ENCODE results near the gene TRIM29. TPM values are rescaled to one million over a fixed set of nuclear protein-coding genes. Genes with fewer than 3 reads are reported as not detected.
A peak's percentile ranks its signal among the peaks of the same experiment; 100 is the strongest.
"Not testable (repeated sequence)": the region's sequence is repeated elsewhere in the genome, so short reads cannot be mapped to it uniquely, and the experiment has no call there.

The TRIM29 gene
- total RNA-seq, 1 donor from 2014 or later, result 0.11 TPM

DNA sequence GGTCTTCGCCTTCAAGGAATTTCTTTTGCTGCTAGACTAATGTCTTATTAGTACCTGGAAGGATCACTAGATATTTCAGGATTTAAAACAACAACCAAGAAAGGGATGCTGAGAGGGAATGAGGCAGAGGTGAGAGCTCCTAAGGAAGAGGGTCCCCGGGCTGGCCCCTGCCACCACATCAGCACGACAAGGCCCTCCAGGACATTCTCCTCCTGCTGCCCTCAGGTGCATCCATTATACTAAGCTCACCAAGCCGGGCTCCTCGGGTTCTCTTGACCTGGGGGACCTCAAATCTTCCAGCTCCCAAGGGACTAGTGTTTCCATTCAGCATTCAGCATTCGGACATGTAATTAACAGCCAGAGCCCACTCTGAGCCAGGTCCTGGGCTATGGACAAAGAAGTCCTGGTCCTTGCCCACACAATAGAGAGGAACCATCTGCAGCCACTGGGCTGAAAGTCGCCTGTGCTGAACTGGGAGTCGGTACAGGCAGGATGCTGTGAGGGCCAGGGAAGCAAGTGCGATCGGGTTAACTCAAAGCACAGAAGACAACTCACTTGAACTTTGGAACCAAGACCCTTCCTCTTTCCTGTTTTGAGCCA lies 43.6 kb upstream of the TRIM29 start:
- no peak for DNase-seq (ENCODE audit: low spot score)
- H3K9me3 ChIP-seq (ENCODE audit: low read depth), result no peaks in the 10 kb centered on the region
- peak overlapping the region; percentile 93 for H3K27ac Mint-ChIP-seq
- H3K4me1 ChIP-seq, result peaks cover 51% of the 10 kb centered on the region
- H2AFZ ChIP-seq (replicated peaks), result no peak overlapping the region
- H3F3A ChIP-seq (ENCODE audit: low read depth), result peaks cover 14% of the 10 kb centered on the region
- H3K9me3 Mint-ChIP-seq, result no peaks in the 10 kb centered on the region
- no peak overlapping the region for H3K27ac ChIP-seq
- TF ChIP-seq EZH2phosphoT487 (IDR thresholded peaks at IDR 0.05) (no peak), EZH2 (IDR thresholded peaks at IDR 0.05) (no peak)
- TF ChIP-seq, protein P1, sequence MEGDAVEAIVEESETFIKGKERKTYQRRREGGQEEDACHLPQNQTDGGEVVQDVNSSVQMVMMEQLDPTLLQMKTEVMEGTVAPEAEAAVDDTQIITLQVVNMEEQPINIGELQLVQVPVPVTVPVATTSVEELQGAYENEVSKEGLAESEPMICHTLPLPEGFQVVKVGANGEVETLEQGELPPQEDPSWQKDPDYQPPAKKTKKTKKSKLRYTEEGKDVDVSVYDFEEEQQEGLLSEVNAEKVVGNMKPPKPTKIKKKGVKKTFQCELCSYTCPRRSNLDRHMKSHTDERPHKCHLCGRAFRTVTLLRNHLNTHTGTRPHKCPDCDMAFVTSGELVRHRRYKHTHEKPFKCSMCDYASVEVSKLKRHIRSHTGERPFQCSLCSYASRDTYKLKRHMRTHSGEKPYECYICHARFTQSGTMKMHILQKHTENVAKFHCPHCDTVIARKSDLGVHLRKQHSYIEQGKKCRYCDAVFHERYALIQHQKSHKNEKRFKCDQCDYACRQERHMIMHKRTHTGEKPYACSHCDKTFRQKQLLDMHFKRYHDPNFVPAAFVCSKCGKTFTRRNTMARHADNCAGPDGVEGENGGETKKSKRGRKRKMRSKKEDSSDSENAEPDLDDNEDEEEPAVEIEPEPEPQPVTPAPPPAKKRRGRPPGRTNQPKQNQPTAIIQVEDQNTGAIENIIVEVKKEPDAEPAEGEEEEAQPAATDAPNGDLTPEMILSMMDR (IDR thresholded peaks at IDR 0.05), result no peak
- no peaks in the 10 kb centered on the region for H3K36me3 Mint-ChIP-seq
- H3K27me3 Mint-ChIP-seq (ENCODE audit: insufficient read depth, low read depth), result peaks cover 19% of the 10 kb centered on the region
- no peak overlapping the region for H3K4me2 ChIP-seq
- no peak overlapping the region for H3K9ac ChIP-seq
- H4K20me1 ChIP-seq (ENCODE audit: low read depth), result peaks cover 10% of the 10 kb centered on the region
- H3K36me3 ChIP-seq, result no peaks in the 10 kb centered on the region
- H3K4me3 ChIP-seq, result no peak overlapping the region
- H3K27me3 ChIP-seq, result peaks cover 58% of the 10 kb centered on the region
- H3K4me3 Mint-ChIP-seq, result peak overlapping the region; percentile 65
- H3K4me1 Mint-ChIP-seq, result peaks cover 88% of the 10 kb centered on the region
- no peaks in the 10 kb centered on the region for H3K79me2 ChIP-seq (ENCODE audit: low read depth)

DNA sequence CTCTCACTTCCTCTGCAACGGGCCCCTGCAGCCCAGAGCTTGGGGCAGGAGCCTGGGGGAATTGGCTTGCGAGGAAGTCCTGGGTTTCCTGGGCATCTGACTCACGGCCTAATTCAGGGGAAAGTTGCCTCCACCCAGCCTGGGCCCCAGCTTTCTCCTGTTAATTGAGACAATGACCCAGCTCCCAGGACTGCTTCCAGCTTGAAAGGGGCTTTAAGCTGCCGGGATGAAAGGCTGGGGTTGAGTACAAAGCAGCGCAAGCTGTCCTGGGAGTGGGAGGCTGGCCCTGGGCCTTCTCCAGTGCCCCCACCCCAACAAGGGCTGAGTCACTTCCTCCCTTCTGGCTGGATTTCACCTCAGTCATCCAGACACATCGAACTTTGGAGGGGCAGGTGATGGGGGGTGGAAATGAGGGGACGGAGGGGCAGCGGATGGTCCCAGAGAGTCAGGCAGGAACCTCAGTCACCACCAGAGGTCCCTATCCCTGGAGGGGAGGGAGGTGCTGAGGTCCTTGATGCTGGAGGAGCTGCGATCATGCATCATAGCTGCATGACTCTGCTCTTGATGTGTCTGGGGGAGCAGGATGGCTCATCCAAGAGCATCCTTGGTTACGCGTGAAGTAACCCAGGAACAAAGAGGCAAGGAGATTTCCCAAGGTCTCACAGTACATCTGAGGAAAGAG lies 42.8 kb upstream of the TRIM29 start:
- DNase-seq (ENCODE audit: low spot score), result peak; percentile 86
- no peak for TF ChIP-seq EZH2phosphoT487 (IDR thresholded peaks at IDR 0.05)
- TF ChIP-seq, protein P1 (IDR thresholded peaks at IDR 0.05), result peak; percentile 43
- no peak for TF ChIP-seq EZH2 (IDR thresholded peaks at IDR 0.05)
- H3K4me2 ChIP-seq, result peak overlapping the region; percentile 65
- H3K27me3 ChIP-seq, result peaks cover 66% of the 10 kb centered on the region
- Mint-ChIP-seq H3K27ac (peak overlapping the region; percentile 97), H3K36me3 (no peaks in the 10 kb centered on the region), H3K4me1 (peaks cover 83% of the 10 kb centered on the region), H3K4me3 (peak overlapping the region; percentile 21), H3K9me3 (peaks cover 3% of the 10 kb centered on the region), H3K27me3 (ENCODE audit: insufficient read depth, low read depth) (peaks cover 19% of the 10 kb centered on the region)
- H3K36me3 ChIP-seq, result no peaks in the 10 kb centered on the region
- peaks cover 14% of the 10 kb centered on the region for H3F3A ChIP-seq (ENCODE audit: low read depth)
- H3K4me3 ChIP-seq, result no peak overlapping the region
- no peak overlapping the region for H2AFZ ChIP-seq (replicated peaks)
- H3K79me2 ChIP-seq (ENCODE audit: low read depth), result no peaks in the 10 kb centered on the region
- peaks cover 10% of the 10 kb centered on the region for H4K20me1 ChIP-seq (ENCODE audit: low read depth)
- no peak overlapping the region for H3K9ac ChIP-seq
- peaks cover 43% of the 10 kb centered on the region for H3K4me1 ChIP-seq
- no peak overlapping the region for H3K27ac ChIP-seq
- H3K9me3 ChIP-seq (ENCODE audit: low read depth), result no peaks in the 10 kb centered on the region

DNA sequence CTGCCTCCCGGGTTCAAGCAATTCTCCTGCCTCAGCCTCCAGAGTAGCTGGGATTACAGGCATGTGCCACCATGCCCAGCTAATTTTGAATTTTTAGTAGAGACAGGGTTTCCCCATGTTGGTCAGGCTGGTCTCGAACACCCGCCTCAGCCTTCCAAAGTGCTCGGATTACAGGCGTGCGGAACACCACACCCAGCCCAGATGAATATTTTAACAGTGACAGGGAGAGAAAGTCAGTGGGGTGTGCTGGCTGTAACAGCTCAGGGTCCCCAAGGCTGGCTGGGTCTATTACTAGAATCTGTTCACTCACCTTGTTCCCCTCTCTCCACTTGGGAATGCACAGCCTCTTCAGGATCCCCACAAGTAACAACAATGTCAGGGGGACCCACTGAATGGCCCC lies 42.1 kb upstream of the TRIM29 start:
- Histone ChIP-seq H3K27me3 (peaks cover 72% of the 10 kb centered on the region), H3F3A (ENCODE audit: low read depth) (peaks cover 14% of the 10 kb centered on the region), H3K4me1 (peaks cover 37% of the 10 kb centered on the region), H3K4me2 (peak overlapping the region; percentile 65)
- not testable (repeated sequence) for H3K4me3 ChIP-seq; H3K9me3 ChIP-seq (ENCODE audit: low read depth); H3K9me3 Mint-ChIP-seq; H3K9ac ChIP-seq; DNase-seq (ENCODE audit: low spot score); H2AFZ ChIP-seq (replicated peaks); H4K20me1 ChIP-seq (ENCODE audit: low read depth); H3K79me2 ChIP-seq (ENCODE audit: low read depth); H3K36me3 ChIP-seq; H3K36me3 Mint-ChIP-seq; H3K27ac ChIP-seq
- Mint-ChIP-seq H3K4me1 (peaks cover 76% of the 10 kb centered on the region), H3K4me3 (peak overlapping the region; percentile 55), H3K27ac (peak overlapping the region; percentile 97), H3K27me3 (ENCODE audit: insufficient read depth, low read depth) (peaks cover 19% of the 10 kb centered on the region)

Measured in neural progenitor cell (in vitro differentiated cells).